Measurements from ENCODE around the gene ZFP37. TPM values are rescaled to one million over a fixed set of nuclear protein-coding genes. Genes with fewer than 3 reads are reported as not detected.

Gene ZFP37
- polyA plus RNA-seq, 1 donor (not counting 4 experiments of a cell fraction or from before 2014, with no cell fraction given): 0.72 TPM

GRCh38 chr9:112997236-112997941 lies 59.1 kb downstream of the ZFP37 start:
- Histone ChIP-seq H2AFZ (ENCODE audit: control insufficient read depth, low read length) (no peak overlapping the region), H3K4me3 (ENCODE audit: control insufficient read depth in 2 of 3, extremely low read depth in 1 of 3, insufficient read depth in 2 of 3, low read depth in 1 of 3, low read length in 3 of 3) (no peak overlapping the region), H3K9me3 (ENCODE audit: control insufficient read depth, low read depth, low read length) (peaks cover 18% of the 10 kb centered on the region), H3K27ac (ENCODE audit: control insufficient read depth, insufficient read depth, low read length) (no peak overlapping the region), H3K9ac (ENCODE audit: control insufficient read depth, extremely low read depth, insufficient read depth, low read length) (no peak overlapping the region), H3K36me3 (ENCODE audit: control insufficient read depth in 2 of 2, extremely low read depth in 1 of 2, insufficient read depth in 2 of 2, low read length in 2 of 2) (no peaks in the 10 kb centered on the region), H3K9me1 (ENCODE audit: control insufficient read depth, extremely low read depth, insufficient read depth, low read length) (no peaks in the 10 kb centered on the region), H3K4me2 (ENCODE audit: control insufficient read depth, extremely low read depth, insufficient read depth, low read depth, low read length) (no peak overlapping the region), H4K20me1 (ENCODE audit: control insufficient read depth, extremely low read depth, insufficient read depth, low read length) (no peaks in the 10 kb centered on the region), H3K27me3 (ENCODE audit: control insufficient read depth, extremely low read depth, insufficient read depth, low read length) (no peaks in the 10 kb centered on the region), H3K4me1 (ENCODE audit: control insufficient read depth, extremely low read depth, insufficient read depth, low read length) (no peaks in the 10 kb centered on the region), H3K79me2 (ENCODE audit: control insufficient read depth, insufficient read depth, low read length) (no peaks in the 10 kb centered on the region)
- dilution Hi-C loops (cut with MboI; ENCODE audit: extremely low pct_ligation_motif_present, low sequenced_read_pairs): no loop called here
- FAIRE-seq (no peak), DNase-seq (ENCODE audit: low read depth, low spot score) (no peak)
- TF ChIP-seq CTCF (optimal IDR thresholded peaks at IDR 0.05 in 1 of 3, IDR thresholded peaks at IDR 0.05 in 1 of 3, conservative IDR thresholded peaks at IDR 0.05 in 1 of 3; ENCODE audit: extremely low read depth in 1 of 3, insufficient read depth in 2 of 3, low read length in 3 of 3) (no peak), EZH2 (IDR thresholded peaks at IDR 0.05; ENCODE audit: low read length) (no peak)

Other genes with a start within 250 kb of the ZFP37 start
- not detected in 3 replicates for gene SLC46A2, start 165.8 kb downstream of the ZFP37 start, polyA plus RNA-seq
- 0.90 to 1.00 TPM (median 0.98 TPM) in 3 replicates for gene ZNF883, start 44.5 kb downstream of the ZFP37 start, polyA plus RNA-seq
- 111 to 164 TPM (median 122 TPM) in 3 replicates for gene SLC31A2, start 94.3 kb upstream of the ZFP37 start, polyA plus RNA-seq
- gene FKBP15, start 164.6 kb upstream of the ZFP37 start, polyA plus RNA-seq: 22.4 to 31.4 TPM (median 22.7 TPM) in 3 replicates
- 15.7 to 21.1 TPM (median 20.3 TPM) in 3 replicates for gene SLC31A1, start 164.8 kb upstream of the ZFP37 start, polyA plus RNA-seq
- 24.0 to 56.8 TPM (median 43.5 TPM) in 3 replicates for gene CDC26, start 218.8 kb upstream of the ZFP37 start, polyA plus RNA-seq
- gene PRPF4, start 218.9 kb upstream of the ZFP37 start, polyA plus RNA-seq: 22.1 to 46.4 TPM (median 28.8 TPM) in 3 replicates
- gene RNF183, start 246.7 kb upstream of the ZFP37 start, polyA plus RNA-seq: 0.10 TPM in 1 of 3 replicates, not detected in the others